H9 (cell line): ENCODE results near the gene PPP1R1B. TPM values are rescaled to one million over a fixed set of nuclear protein-coding genes. Genes with fewer than 3 reads are reported as not detected.

Experiments
- DNase-seq: peaks from one replicate; pipeline ENCODE4 v3.0.0-alpha.2; 2017
- H2AFZ ChIP-seq: one replicate; pipeline ENCODE4 v1.6.1; 2013; ENCODE audit warnings: mild to moderate bottlenecking, low read length, control low read depth, moderate library complexity
- H2AK5ac ChIP-seq: 2 replicates; pipeline ENCODE4 v1.6.1; 2013; ENCODE audit warnings: low read length, control low read depth, mixed read lengths; ENCODE audit not compliant: insufficient read length
- H2BK120ac ChIP-seq: one replicate; pipeline ENCODE4 v1.6.1; 2013; ENCODE audit warnings: low read depth, mild to moderate bottlenecking, low read length, control low read depth, inconsistent platforms; ENCODE audit not compliant: poor library complexity, severe bottlenecking
- H2BK12ac ChIP-seq: 2 replicates; pipeline ENCODE4 v1.6.1; 2013; ENCODE audit warnings: low read length, control low read depth, mixed read lengths, low read depth; ENCODE audit not compliant: insufficient read length
- H2BK15ac ChIP-seq: 2 replicates; pipeline ENCODE4 v1.6.1; 2013; ENCODE audit warnings: low read depth, low read length, control low read depth
- H2BK20ac ChIP-seq: one replicate; pipeline ENCODE4 v1.6.1; 2013; ENCODE audit warnings: low read depth, mild to moderate bottlenecking, low read length, control low read depth, inconsistent platforms; ENCODE audit not compliant: poor library complexity, severe bottlenecking
- H2BK5ac ChIP-seq: 2 replicates; pipeline ENCODE4 v1.6.1; 2013; ENCODE audit warnings: low read length, control low read depth, mixed read lengths; ENCODE audit not compliant: insufficient read length
- H3K14ac ChIP-seq: 2 replicates; pipeline ENCODE4 v1.6.1; 2013; ENCODE audit warnings: low read length, control low read depth; ENCODE audit not compliant: insufficient read depth
- H3K18ac ChIP-seq: 2 replicates; pipeline ENCODE4 v1.6.1; 2013; ENCODE audit warnings: low read depth, mild to moderate bottlenecking, mixed read lengths, low read length, control low read depth; ENCODE audit not compliant: insufficient read length
- H3K23ac ChIP-seq: 2 replicates; pipeline ENCODE4 v1.6.1; 2013; ENCODE audit warnings: low read length, control low read depth, mixed read lengths, low read depth; ENCODE audit not compliant: insufficient read length
- H3K23me2 ChIP-seq: 2 replicates; pipeline ENCODE4 v1.6.1; 2013; ENCODE audit warnings: low read depth, mild to moderate bottlenecking, mixed read lengths, low read length, control low read depth; ENCODE audit not compliant: insufficient read length, poor library complexity, severe bottlenecking
- H3K27ac ChIP-seq: 2 replicates; pipeline ENCODE4 v1.5.1; 2013; ENCODE audit warnings: low read length, control low read depth, mixed read lengths, low read depth; ENCODE audit not compliant: insufficient read length
- H3K27me3 ChIP-seq: 2 replicates; pipeline ENCODE4 v1.6.1; 2013; ENCODE audit warnings: low read length, control low read depth, inconsistent platforms; ENCODE audit not compliant: insufficient read depth
- H3K4ac ChIP-seq: 2 replicates; pipeline ENCODE4 v1.6.1; 2013; ENCODE audit warnings: low read depth, mild to moderate bottlenecking, control low read depth, inconsistent platforms, low read length, moderate library complexity
- H3K4me1 ChIP-seq: 2 replicates; pipeline ENCODE4 v1.6.1; 2013; ENCODE audit warnings: low read length, control low read depth, inconsistent platforms; ENCODE audit not compliant: insufficient read depth
- H3K4me2 ChIP-seq: 2 replicates; pipeline ENCODE4 v1.6.1; 2013; ENCODE audit warnings: low read length, control low read depth, mixed read lengths; ENCODE audit not compliant: insufficient read length, insufficient read depth
- H3K56ac ChIP-seq: 2 replicates; pipeline ENCODE4 v1.6.1; 2013; ENCODE audit warnings: low read depth, mild to moderate bottlenecking, mixed read lengths, low read length, control low read depth; ENCODE audit not compliant: insufficient read length
- H3K79me1 ChIP-seq: 2 replicates; pipeline ENCODE4 v1.6.1; 2013; ENCODE audit warnings: low read depth, mild to moderate bottlenecking, moderate library complexity, low read length, control low read depth, inconsistent platforms; ENCODE audit not compliant: insufficient read depth, poor library complexity, severe bottlenecking
- H3K79me2 ChIP-seq: 2 replicates; pipeline ENCODE4 v1.6.1; 2013; ENCODE audit warnings: low read length, control low read depth, inconsistent platforms; ENCODE audit not compliant: insufficient read depth
- H3K9ac ChIP-seq: 2 replicates; pipeline ENCODE4 v1.6.1; 2013; ENCODE audit warnings: low read length, control low read depth, mixed read lengths; ENCODE audit not compliant: insufficient read length; ENCODE audit errors: extremely low read depth
- H3K9me3 ChIP-seq: one replicate; pipeline ENCODE4 v1.6.1; 2013; ENCODE audit warnings: low read depth, low read length, inconsistent platforms; ENCODE audit not compliant: control insufficient read depth
- H3T11ph ChIP-seq: one replicate; pipeline ENCODE4 v1.6.1; 2013; ENCODE audit warnings: mild to moderate bottlenecking, low read length, control low read depth, inconsistent platforms
- H4K20me1 ChIP-seq: one replicate; pipeline ENCODE4 v1.6.1; 2013; ENCODE audit not compliant: control insufficient read depth, insufficient read length, insufficient read depth
- H4K5ac ChIP-seq: 2 replicates; pipeline ENCODE4 v1.6.1; 2013; ENCODE audit warnings: low read depth, mild to moderate bottlenecking, mixed read lengths, low read length, control low read depth; ENCODE audit not compliant: insufficient read length
- H4K8ac ChIP-seq: replicated peaks from 2 replicates; pipeline ENCODE4 v1.6.1; 2013; ENCODE audit warnings: low read length, control low read depth, mixed read lengths, low read depth; ENCODE audit not compliant: insufficient read length
- H4K91ac ChIP-seq: 2 replicates; pipeline ENCODE4 v1.6.1; 2013; ENCODE audit warnings: low read depth, mild to moderate bottlenecking, moderate library complexity, mixed read lengths, low read length, control low read depth; ENCODE audit not compliant: insufficient read length
- H3K27ac Mint-ChIP-seq, 3 experiments: 2 replicates in 2 of 3; 3 replicates in 1 of 3; pipeline ENCODE4 v1.8.0; 2020 to 2021; ENCODE audit warnings: mixed read lengths in 3 of 3, mild to moderate bottlenecking in 1 of 3, moderate library complexity in 1 of 3
- H3K27me3 Mint-ChIP-seq: 2 replicates; pipeline ENCODE4 v1.8.0; 2021; ENCODE audit warnings: low read depth, mild to moderate bottlenecking, moderate library complexity, mixed read lengths
- H3K36me3 Mint-ChIP-seq, 3 experiments: 2 replicates in 2 of 3; 3 replicates in 1 of 3; pipeline ENCODE4 v1.8.0; 2020 to 2021; ENCODE audit warnings: low read depth in 3 of 3, mixed read lengths in 3 of 3; ENCODE audit not compliant: insufficient read depth in 1 of 3
- H3K4me1 Mint-ChIP-seq, 2 experiments: 2 replicates each; pipeline ENCODE4 v1.8.0; 2020; ENCODE audit warnings: mixed read lengths in 2 of 2
- H3K4me3 Mint-ChIP-seq, 2 experiments: 2 replicates in 1 of 2; 3 replicates in 1 of 2; pipeline ENCODE4 v1.8.0; 2020 to 2021; ENCODE audit warnings: mild to moderate bottlenecking in 2 of 2, mixed read lengths in 2 of 2, moderate library complexity in 1 of 2
- H3K9me3 Mint-ChIP-seq, 2 experiments: 2 replicates in 1 of 2; 3 replicates in 1 of 2; pipeline ENCODE4 v1.8.0; 2020; ENCODE audit warnings: mild to moderate bottlenecking in 2 of 2, mixed read lengths in 2 of 2, moderate library complexity in 1 of 2
- WGBS: extraction: QIAGEN DNeasy Blood & Tissue Kit; methylation state at CpG from one replicate; pipeline ENCODE4 v1.1.7; 2013; ENCODE audit warnings: missing lambda C conversion rate, low lambda C conversion rate, mixed read lengths; ENCODE audit not compliant: insufficient read length; ENCODE audit errors: extremely low coverage; 5-methylcytosine and 5-hydroxymethylcytosine counted together
- total RNA-seq: library from RNA; stranded (reverse); gene quantifications from 2 replicates; pipeline ENCODE4 v1.2.1, GENCODE V29; 2021
- TF ChIP-seq, protein P1 (sequence below): fragments of 200-600 bp; sonication (generic); conservative IDR thresholded peaks from 3 replicates; pipeline ENCODE4 v1.8.0; 2021; ENCODE audit warnings: antibody characterized with exemption, mild to moderate bottlenecking

The PPP1R1B gene
- total RNA-seq, 1 experiment from 2014 or later = 15.5 TPM

DNA sequence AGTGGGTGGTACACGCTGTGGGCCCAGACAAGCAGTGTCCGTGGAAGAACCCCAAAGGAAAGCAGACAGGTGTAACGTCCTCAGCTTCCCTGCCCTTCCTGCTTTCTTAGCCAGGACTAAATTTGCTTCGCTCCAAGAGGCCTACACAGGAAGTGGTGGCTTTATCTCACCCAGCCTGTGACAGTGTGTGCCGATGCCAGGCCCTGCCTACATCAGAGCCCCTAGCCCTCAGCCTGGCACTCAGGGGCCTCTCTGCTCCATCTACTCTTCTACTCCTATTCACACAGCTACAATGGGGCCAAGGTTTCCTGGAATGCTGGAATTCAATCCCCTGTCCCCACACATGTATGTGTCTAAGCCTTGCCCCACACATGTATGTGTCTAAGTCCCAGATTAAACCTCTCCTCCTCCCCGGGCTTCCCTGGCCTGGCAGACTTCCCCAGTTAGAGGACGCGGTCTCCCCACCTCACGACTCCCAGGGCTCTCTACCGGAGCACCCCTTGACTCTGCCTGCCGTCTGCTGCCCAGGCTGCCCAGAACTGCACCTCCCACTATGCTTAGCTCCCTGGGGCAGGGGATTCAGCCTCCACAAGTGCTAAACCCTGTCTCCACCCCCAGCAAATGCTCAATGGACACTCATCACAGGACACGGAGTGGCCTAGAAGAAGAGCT lies 52.9 kb downstream of the PPP1R1B start:
- Histone ChIP-seq H3K9me3 (no peaks in the 10 kb centered on the region), H3K27ac (no peak overlapping the region), H2BK15ac (no peak overlapping the region), H3K23ac (no peak overlapping the region), H3K27me3 (no peaks in the 10 kb centered on the region), H3K56ac (no peak overlapping the region), H3K23me2 (no peaks in the 10 kb centered on the region), H4K5ac (no peak overlapping the region), H2BK20ac (no peak overlapping the region), H3T11ph (no peak overlapping the region), H3K4me1 (0 out of 2 replicates have a peak, but pooled peaks cover 3% of the 10 kb centered on the region), H2AFZ (no peak overlapping the region), H2BK12ac (no peak overlapping the region), H2BK5ac (no peak overlapping the region), H2BK120ac (no peak overlapping the region), H4K20me1 (no peaks in the 10 kb centered on the region), H3K9ac (no peak overlapping the region), H2AK5ac (no peak overlapping the region), H3K79me1 (no peaks in the 10 kb centered on the region), H4K91ac (no peak overlapping the region), H3K4ac (no peak overlapping the region), H3K14ac (no peak overlapping the region), H4K8ac (no peak overlapping the region), H3K79me2 (no peaks in the 10 kb centered on the region), H3K18ac (no peak overlapping the region), H3K4me2 (no peak overlapping the region)
- H3K9me3 Mint-ChIP-seq = no peaks in the 10 kb centered on the region
- WGBS = no CpG with 5 or more reads among the region's 12 CpGs
- TF ChIP-seq, protein P1, sequence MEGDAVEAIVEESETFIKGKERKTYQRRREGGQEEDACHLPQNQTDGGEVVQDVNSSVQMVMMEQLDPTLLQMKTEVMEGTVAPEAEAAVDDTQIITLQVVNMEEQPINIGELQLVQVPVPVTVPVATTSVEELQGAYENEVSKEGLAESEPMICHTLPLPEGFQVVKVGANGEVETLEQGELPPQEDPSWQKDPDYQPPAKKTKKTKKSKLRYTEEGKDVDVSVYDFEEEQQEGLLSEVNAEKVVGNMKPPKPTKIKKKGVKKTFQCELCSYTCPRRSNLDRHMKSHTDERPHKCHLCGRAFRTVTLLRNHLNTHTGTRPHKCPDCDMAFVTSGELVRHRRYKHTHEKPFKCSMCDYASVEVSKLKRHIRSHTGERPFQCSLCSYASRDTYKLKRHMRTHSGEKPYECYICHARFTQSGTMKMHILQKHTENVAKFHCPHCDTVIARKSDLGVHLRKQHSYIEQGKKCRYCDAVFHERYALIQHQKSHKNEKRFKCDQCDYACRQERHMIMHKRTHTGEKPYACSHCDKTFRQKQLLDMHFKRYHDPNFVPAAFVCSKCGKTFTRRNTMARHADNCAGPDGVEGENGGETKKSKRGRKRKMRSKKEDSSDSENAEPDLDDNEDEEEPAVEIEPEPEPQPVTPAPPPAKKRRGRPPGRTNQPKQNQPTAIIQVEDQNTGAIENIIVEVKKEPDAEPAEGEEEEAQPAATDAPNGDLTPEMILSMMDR = no peak
- H3K27me3 Mint-ChIP-seq = no peaks in the 10 kb centered on the region
- H3K27ac Mint-ChIP-seq = peak overlapping the region; percentile 34 to 88 (median 55); a peak in 4 of 7 replicates
- peaks cover 32 to 34% of the 10 kb centered on the region in 2 experiments for H3K4me1 Mint-ChIP-seq
- peaks cover 3 to 31% (median 18%) of the 10 kb centered on the region in 3 experiments for H3K36me3 Mint-ChIP-seq
- H3K4me3 Mint-ChIP-seq = no peak overlapping the region
- no peak for DNase-seq
